ENCODE measurements around the gene VSNL1.

The VSNL1 gene

DNA sequence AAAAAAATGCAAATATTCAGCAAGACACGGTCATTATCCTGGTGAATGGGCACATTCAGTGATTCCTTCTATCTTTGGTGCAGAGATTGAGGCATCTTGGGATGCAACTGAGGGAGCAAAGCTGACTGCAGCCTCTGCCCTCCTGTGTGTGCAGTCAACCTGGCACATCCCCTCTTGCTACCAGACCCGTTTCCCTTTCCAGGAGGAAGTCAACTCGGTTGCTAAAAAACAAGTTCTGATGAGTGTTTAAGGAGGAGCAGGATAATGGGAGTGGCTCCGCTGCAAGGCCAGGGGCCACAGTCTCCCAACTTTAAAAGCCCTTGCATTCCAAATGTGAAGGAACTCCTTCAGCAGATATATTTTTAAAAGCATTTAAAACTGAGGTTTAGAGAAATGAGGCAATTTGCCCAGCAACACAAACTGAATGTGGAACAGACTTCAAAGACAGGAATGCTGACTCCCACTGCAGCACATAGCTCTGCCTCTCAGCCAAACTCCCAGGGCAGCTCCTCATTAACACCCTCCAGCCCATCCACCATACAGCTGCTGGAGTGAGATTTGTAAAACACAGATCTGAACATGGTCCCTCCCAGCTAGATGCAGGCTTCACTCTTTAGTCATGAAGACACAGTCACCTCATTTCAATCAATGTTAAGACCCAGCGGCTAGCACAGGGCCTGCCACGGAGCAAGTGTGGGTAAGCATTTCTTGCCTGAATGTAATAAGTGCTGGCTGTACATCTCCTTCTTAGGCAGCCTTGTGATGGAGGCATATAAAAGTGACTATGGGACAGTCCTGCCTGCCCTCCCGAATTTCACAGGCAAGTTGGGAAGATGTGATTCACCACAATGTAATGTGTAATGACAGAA, 54.3 kb downstream of the VSNL1 start:
- peaks cover 42% of the 10 kb centered on the region for H3K36me3 ChIP-seq (ENCODE audit: insufficient read depth, low read length)
- WGBS = 85% methylated on average over 6 of the region's 7 CpGs
- H3K9ac ChIP-seq (ENCODE audit: low read depth, low read length) = no peak overlapping the region
- H3K4me1 ChIP-seq (ENCODE audit: insufficient read depth, low read length) = peaks cover 37% of the 10 kb centered on the region
- no peaks in the 10 kb centered on the region for H3K27me3 ChIP-seq (ENCODE audit: insufficient read depth, low read length)
- no peak overlapping the region for H3K27ac ChIP-seq (ENCODE audit: low read depth, low read length)
- no peaks in the 10 kb centered on the region for H3K9me3 ChIP-seq (ENCODE audit: insufficient read depth, low read depth, low read length)
- no peak overlapping the region for H3K4me3 ChIP-seq (ENCODE audit: low read length)

DNA sequence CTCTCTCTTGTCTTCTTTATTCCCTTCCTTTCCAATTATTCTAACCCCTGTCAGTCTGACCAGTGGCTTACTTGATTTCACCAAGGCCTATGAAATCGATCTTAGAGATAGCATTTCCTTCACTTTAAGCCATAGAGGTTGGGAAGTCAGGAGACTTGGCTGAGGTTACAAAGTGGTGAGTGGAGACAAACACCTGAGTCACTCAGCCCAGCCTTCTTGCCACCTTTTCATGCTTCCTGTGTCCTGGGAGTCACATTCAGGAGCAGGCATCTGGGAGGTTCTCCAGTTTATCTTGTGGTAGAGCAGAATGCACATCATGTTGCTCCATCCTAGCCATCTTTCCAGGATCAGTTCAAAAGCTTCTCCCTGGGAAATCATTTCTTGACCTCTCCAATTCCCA, 59.1 kb downstream of the VSNL1 start:
- no peak overlapping the region for H3K27ac ChIP-seq (ENCODE audit: low read depth, low read length)
- H3K4me3 ChIP-seq (ENCODE audit: low read length) = no peak overlapping the region
- peaks cover 15% of the 10 kb centered on the region for H3K36me3 ChIP-seq (ENCODE audit: insufficient read depth, low read length)
- WGBS = 100% methylated on average over 1 of the region's 1 CpG
- no peaks in the 10 kb centered on the region for H3K27me3 ChIP-seq (ENCODE audit: insufficient read depth, low read length)
- peaks cover 17% of the 10 kb centered on the region for H3K4me1 ChIP-seq (ENCODE audit: insufficient read depth, low read length)
- no peaks in the 10 kb centered on the region for H3K9me3 ChIP-seq (ENCODE audit: insufficient read depth, low read depth, low read length)
- no peak overlapping the region for H3K9ac ChIP-seq (ENCODE audit: low read depth, low read length)

DNA sequence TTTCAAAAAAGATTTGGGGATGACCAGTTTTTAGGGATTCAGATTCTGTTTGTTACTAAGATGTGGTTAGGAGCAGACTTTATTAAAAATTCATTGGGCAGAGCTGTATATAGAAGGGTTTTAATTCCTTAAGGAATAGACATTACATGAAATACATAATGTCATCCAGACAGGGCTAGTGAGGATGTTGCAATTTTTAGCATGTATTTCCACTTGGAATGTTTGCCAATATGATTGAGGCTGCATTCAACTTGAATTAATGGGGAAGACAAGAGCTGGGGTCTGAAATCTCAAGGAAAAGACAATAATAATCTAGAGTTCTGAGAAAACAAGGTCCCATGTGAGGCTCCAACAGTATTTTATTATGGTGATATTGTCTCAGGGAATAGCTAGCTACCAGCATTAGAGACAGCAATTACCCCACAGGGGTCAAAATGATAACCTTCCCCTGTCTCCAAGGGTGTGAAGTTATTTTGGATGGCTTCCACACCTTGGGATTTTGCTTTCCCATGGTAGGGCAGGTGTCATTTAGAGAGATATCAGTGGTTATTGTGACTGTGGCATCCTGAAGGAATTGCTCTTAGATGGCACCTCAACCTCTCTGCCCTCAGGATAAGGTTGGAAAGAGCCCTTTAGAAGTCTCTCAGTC, 60.2 kb downstream of the VSNL1 start:
- H3K27me3 ChIP-seq (ENCODE audit: insufficient read depth, low read length) = no peaks in the 10 kb centered on the region
- no peak overlapping the region for H3K9ac ChIP-seq (ENCODE audit: low read depth, low read length)
- H3K27ac ChIP-seq (ENCODE audit: low read depth, low read length) = no peak overlapping the region
- peaks cover 17% of the 10 kb centered on the region for H3K4me1 ChIP-seq (ENCODE audit: insufficient read depth, low read length)
- H3K4me3 ChIP-seq (ENCODE audit: low read length) = no peak overlapping the region
- peaks cover 7% of the 10 kb centered on the region for H3K36me3 ChIP-seq (ENCODE audit: insufficient read depth, low read length)
- H3K9me3 ChIP-seq (ENCODE audit: insufficient read depth, low read depth, low read length) = no peaks in the 10 kb centered on the region

DNA sequence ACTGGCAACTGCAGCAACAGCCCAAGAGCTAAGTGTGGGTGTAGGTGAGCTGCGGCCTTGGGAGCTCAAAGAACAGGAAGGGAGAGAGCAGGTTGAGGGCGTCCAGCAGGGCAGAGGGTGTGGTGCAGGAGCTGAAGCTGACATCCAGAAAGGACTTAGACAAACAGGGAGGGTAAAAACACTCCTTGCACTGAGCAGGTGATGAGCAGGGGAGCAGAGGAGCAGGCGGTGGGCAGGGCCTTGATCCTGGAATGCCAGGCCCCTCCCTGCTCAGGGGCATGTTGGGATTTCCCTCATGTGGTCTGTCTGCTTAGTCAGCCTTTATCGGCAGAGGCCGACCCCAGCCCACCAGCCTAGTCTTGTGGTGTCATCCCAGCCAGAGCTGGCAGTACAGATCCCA, 63.6 kb downstream of the VSNL1 start:
- 88% methylated on average over 5 of the region's 5 CpGs for WGBS

DNA sequence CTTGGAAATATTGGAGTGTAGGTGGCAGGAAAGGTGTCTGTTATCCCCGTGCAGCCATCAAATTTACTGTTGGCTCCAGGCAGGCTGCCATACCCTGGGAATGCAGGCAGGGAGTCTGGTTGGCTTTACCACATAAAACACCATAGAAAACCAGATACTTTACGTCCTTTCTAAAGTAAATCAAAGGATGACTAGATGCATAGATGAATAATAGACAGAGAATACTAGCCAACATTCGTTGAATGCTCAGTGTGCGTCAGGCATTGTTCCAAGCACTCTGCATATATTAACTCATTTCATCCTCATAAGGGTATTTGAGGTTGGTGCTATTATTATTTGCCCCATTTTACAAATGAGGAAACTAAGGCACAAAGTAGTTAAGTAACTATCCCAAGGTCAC, 65.2 kb downstream of the VSNL1 start:
- H3K4me1 ChIP-seq (ENCODE audit: insufficient read depth, low read length) = no peaks in the 10 kb centered on the region
- H3K27me3 ChIP-seq (ENCODE audit: insufficient read depth, low read length) = no peaks in the 10 kb centered on the region
- no peak overlapping the region for H3K4me3 ChIP-seq (ENCODE audit: low read length)
- no peaks in the 10 kb centered on the region for H3K9me3 ChIP-seq (ENCODE audit: insufficient read depth, low read depth, low read length)
- WGBS = 96% methylated on average over 3 of the region's 4 CpGs
- H3K27ac ChIP-seq (ENCODE audit: low read depth, low read length) = no peak overlapping the region
- no peaks in the 10 kb centered on the region; the same call in none of the 2 replicates for H3K36me3 ChIP-seq (ENCODE audit: insufficient read depth, low read length)
- H3K9ac ChIP-seq (ENCODE audit: low read depth, low read length) = no peak overlapping the region

More for the DNA sequence above, 63.6 kb downstream of the VSNL1 start:
- no peak overlapping the region for H3K27ac ChIP-seq (ENCODE audit: low read depth, low read length)
- H3K4me1 ChIP-seq (ENCODE audit: insufficient read depth, low read length) = no peaks in the 10 kb centered on the region
- no peak overlapping the region for H3K9ac ChIP-seq (ENCODE audit: low read depth, low read length)
- H3K9me3 ChIP-seq (ENCODE audit: insufficient read depth, low read depth, low read length) = no peaks in the 10 kb centered on the region
- no peaks in the 10 kb centered on the region; the same call in none of the 2 replicates for H3K36me3 ChIP-seq (ENCODE audit: insufficient read depth, low read length)
- no peak overlapping the region for H3K4me3 ChIP-seq (ENCODE audit: low read length)
- H3K27me3 ChIP-seq (ENCODE audit: insufficient read depth, low read length) = no peaks in the 10 kb centered on the region

GRCh38 chr2:17606851-17607250, 66.4 kb downstream of the VSNL1 start:
- Histone ChIP-seq H3K27ac (ENCODE audit: low read depth, low read length) (no peak overlapping the region), H3K4me1 (ENCODE audit: insufficient read depth, low read length) (no peaks in the 10 kb centered on the region), H3K27me3 (ENCODE audit: insufficient read depth, low read length) (no peaks in the 10 kb centered on the region), H3K4me3 (ENCODE audit: low read length) (no peak overlapping the region), H3K36me3 (ENCODE audit: insufficient read depth, low read length) (no peaks in the 10 kb centered on the region; the same call in none of the 2 replicates), H3K9ac (ENCODE audit: low read depth, low read length) (no peak overlapping the region), H3K9me3 (ENCODE audit: insufficient read depth, low read depth, low read length) (no peaks in the 10 kb centered on the region)
- WGBS = 82% methylated on average over 2 of the region's 2 CpGs

DNA sequence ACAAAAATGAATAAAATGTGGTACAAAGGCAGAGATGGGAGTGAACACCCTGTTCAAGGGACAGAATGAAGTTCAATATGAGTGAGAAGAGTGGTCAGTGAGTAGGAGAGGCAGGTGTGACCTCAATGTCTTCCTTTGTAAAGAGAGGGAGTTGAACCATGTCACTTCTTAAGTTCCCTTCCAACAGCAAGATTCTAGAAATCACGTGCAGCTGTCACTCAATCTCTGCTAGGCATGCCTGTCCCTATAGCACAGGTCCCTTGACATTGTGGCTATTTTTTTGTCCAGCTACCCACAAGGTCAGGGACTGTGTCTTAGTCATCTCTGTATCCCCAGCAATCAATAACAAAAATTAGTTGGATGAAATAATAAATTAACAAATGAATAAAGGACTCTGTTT, 66.9 kb downstream of the VSNL1 start:
- Histone ChIP-seq H3K9ac (ENCODE audit: low read depth, low read length) (no peak overlapping the region), H3K9me3 (ENCODE audit: insufficient read depth, low read depth, low read length) (no peaks in the 10 kb centered on the region), H3K27ac (ENCODE audit: low read depth, low read length) (no peak overlapping the region), H3K4me3 (ENCODE audit: low read length) (no peak overlapping the region), H3K27me3 (ENCODE audit: insufficient read depth, low read length) (no peaks in the 10 kb centered on the region), H3K36me3 (ENCODE audit: insufficient read depth, low read length) (no peaks in the 10 kb centered on the region; the same call in none of the 2 replicates), H3K4me1 (ENCODE audit: insufficient read depth, low read length) (no peaks in the 10 kb centered on the region)
- WGBS = 94% methylated on average over 1 of the region's 1 CpG

DNA sequence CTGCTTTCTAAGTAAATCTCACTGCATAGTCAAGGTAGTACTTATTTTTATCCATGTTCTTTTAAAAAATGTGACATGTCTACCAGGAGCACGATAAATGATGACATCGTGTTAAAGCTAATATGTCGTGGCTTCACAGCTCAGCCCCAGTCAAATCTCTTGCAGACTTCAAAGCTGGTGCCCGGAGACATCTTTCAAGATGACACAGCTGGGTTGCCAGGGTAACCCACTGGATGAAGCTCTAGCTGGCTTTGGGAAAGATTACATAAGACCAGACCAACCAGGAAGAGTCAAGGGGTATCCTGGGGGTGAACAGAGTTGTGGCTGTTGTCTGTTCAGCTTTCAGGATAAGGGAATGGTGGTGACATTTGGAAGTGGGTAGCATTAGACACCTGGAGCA, 67.8 kb downstream of the VSNL1 start:
- Histone ChIP-seq H3K9ac (ENCODE audit: low read depth, low read length) (no peak overlapping the region), H3K4me1 (ENCODE audit: insufficient read depth, low read length) (no peaks in the 10 kb centered on the region), H3K4me3 (ENCODE audit: low read length) (no peak overlapping the region), H3K9me3 (ENCODE audit: insufficient read depth, low read depth, low read length) (no peaks in the 10 kb centered on the region), H3K27ac (ENCODE audit: low read depth, low read length) (no peak overlapping the region), H3K36me3 (ENCODE audit: insufficient read depth, low read length) (no peaks in the 10 kb centered on the region; the same call in none of the 2 replicates), H3K27me3 (ENCODE audit: insufficient read depth, low read length) (no peaks in the 10 kb centered on the region)
- WGBS = 93% methylated on average over 4 of the region's 4 CpGs

- WGBS = 98% methylated on average over 3 of the region's 3 CpGs
- Histone ChIP-seq H3K9ac (ENCODE audit: low read depth, low read length) (no peak overlapping the region), H3K4me1 (ENCODE audit: insufficient read depth, low read length) (no peaks in the 10 kb centered on the region), H3K27ac (ENCODE audit: low read depth, low read length) (no peak overlapping the region), H3K27me3 (ENCODE audit: insufficient read depth, low read length) (no peaks in the 10 kb centered on the region), H3K9me3 (ENCODE audit: insufficient read depth, low read depth, low read length) (no peaks in the 10 kb centered on the region), H3K4me3 (ENCODE audit: low read length) (no peak overlapping the region), H3K36me3 (ENCODE audit: insufficient read depth, low read length) (no peaks in the 10 kb centered on the region; the same call in none of the 2 replicates)
Measured at GRCh38 chr2:17610521-17610920, 70.0 kb downstream of the VSNL1 start.

- H3K4me3 ChIP-seq (ENCODE audit: low read length) = no peak overlapping the region
- no peak overlapping the region for H3K9ac ChIP-seq (ENCODE audit: low read depth, low read length)
- no peaks in the 10 kb centered on the region for H3K9me3 ChIP-seq (ENCODE audit: insufficient read depth, low read depth, low read length)
- H3K27ac ChIP-seq (ENCODE audit: low read depth, low read length) = no peak overlapping the region
- no peaks in the 10 kb centered on the region for H3K27me3 ChIP-seq (ENCODE audit: insufficient read depth, low read length)
- H3K4me1 ChIP-seq (ENCODE audit: insufficient read depth, low read length) = no peaks in the 10 kb centered on the region
- WGBS = 98% methylated on average over 3 of the region's 3 CpGs
- no peaks in the 10 kb centered on the region; the same call in 1 of the 2 replicates for H3K36me3 ChIP-seq (ENCODE audit: insufficient read depth, low read length)
Measured at GRCh38 chr2:17611036-17611435, 70.5 kb downstream of the VSNL1 start.

- no peaks in the 10 kb centered on the region for H3K9me3 ChIP-seq (ENCODE audit: insufficient read depth, low read depth, low read length)
- H3K36me3 ChIP-seq (ENCODE audit: insufficient read depth, low read length) = no peaks in the 10 kb centered on the region; the same call in 1 of the 2 replicates
- WGBS = 94% methylated on average over 4 of the region's 4 CpGs
- no peaks in the 10 kb centered on the region for H3K4me1 ChIP-seq (ENCODE audit: insufficient read depth, low read length)
- no peak overlapping the region for H3K27ac ChIP-seq (ENCODE audit: low read depth, low read length)
- H3K9ac ChIP-seq (ENCODE audit: low read depth, low read length) = no peak overlapping the region
- no peak overlapping the region for H3K4me3 ChIP-seq (ENCODE audit: low read length)
- no peaks in the 10 kb centered on the region for H3K27me3 ChIP-seq (ENCODE audit: insufficient read depth, low read length)
Measured at GRCh38 chr2:17614174-17614930, 73.9 kb downstream of the VSNL1 start.

Measured in HUES64 (cell line).